Lower leg skin (tissue), 3 donors: ENCODE data around the gene MYB.

Source experiments
- CTCF ChIP-seq, 3 donors: fragments of 450-650 bp; IDR thresholded peaks; one replicate each; pipeline ENCODE4 v1.5.1; 2016; ENCODE audit warnings: antibody characterized with exemption in 3 of 3, mild to moderate bottlenecking in 3 of 3, moderate library complexity in 2 of 3
- POLR2A ChIP-seq, 2 donors: fragments of 450-650 bp; IDR thresholded peaks; one replicate each; pipeline ENCODE4 v1.6.1; 2016 to 2017; ENCODE audit warnings: antibody characterized with exemption in 2 of 2, mild to moderate bottlenecking in 1 of 2, moderate library complexity in 1 of 2

- no peak for TF ChIP-seq CTCF (IDR thresholded peaks at IDR 0.05)
- TF ChIP-seq POLR2A (IDR thresholded peaks at IDR 0.05) = no peak
These were observed 7.1 kb upstream of the MYB start for GRCh38 chr6:135173989-135174484.
